Neuron (in vitro differentiated cells): ENCODE results near the gene CHST1.

Source experiments
- H2AFZ ChIP-seq: one replicate; pipeline ENCODE4 v1.6.1; 2013; ENCODE audit warnings: low read depth, mild to moderate bottlenecking, inconsistent platforms, low read length, moderate library complexity
- H3K27me3 ChIP-seq: one replicate; pipeline ENCODE4 v1.6.1; 2013; ENCODE audit warnings: low read length; ENCODE audit not compliant: insufficient read depth
- H3K36me3 ChIP-seq: one replicate; pipeline ENCODE4 v1.6.1; 2013; ENCODE audit warnings: low read length; ENCODE audit not compliant: insufficient read depth
- H3K4me1 ChIP-seq: one replicate; pipeline ENCODE4 v1.6.1; 2013; ENCODE audit warnings: low read length; ENCODE audit not compliant: insufficient read depth
- H3K4me3 ChIP-seq: 2 replicates; pipeline ENCODE4 v1.5.1; 2013; ENCODE audit warnings: mild to moderate bottlenecking, low read length, moderate library complexity
- H3K9me3 ChIP-seq: one replicate; pipeline ENCODE4 v1.6.1; 2013; ENCODE audit warnings: low read length

The CHST1 gene

GRCh38 chr11:45669956-45670355 lies 4.5 kb upstream of the CHST1 start:
- Histone ChIP-seq H3K36me3 (no peaks in the 10 kb centered on the region), H2AFZ (no peak overlapping the region), H3K4me3 (no peak overlapping the region), H3K4me1 (no peaks in the 10 kb centered on the region), H3K9me3 (no peaks in the 10 kb centered on the region), H3K27me3 (peaks cover 44% of the 10 kb centered on the region)

GRCh38 chr11:45669146-45669545 lies 3.7 kb upstream of the CHST1 start:
- Histone ChIP-seq H3K27me3 (peaks cover 52% of the 10 kb centered on the region), H3K9me3 (no peaks in the 10 kb centered on the region), H3K4me3 (no peak overlapping the region), H3K4me1 (peaks cover 6% of the 10 kb centered on the region), H3K36me3 (no peaks in the 10 kb centered on the region), H2AFZ (no peak overlapping the region)

DNA sequence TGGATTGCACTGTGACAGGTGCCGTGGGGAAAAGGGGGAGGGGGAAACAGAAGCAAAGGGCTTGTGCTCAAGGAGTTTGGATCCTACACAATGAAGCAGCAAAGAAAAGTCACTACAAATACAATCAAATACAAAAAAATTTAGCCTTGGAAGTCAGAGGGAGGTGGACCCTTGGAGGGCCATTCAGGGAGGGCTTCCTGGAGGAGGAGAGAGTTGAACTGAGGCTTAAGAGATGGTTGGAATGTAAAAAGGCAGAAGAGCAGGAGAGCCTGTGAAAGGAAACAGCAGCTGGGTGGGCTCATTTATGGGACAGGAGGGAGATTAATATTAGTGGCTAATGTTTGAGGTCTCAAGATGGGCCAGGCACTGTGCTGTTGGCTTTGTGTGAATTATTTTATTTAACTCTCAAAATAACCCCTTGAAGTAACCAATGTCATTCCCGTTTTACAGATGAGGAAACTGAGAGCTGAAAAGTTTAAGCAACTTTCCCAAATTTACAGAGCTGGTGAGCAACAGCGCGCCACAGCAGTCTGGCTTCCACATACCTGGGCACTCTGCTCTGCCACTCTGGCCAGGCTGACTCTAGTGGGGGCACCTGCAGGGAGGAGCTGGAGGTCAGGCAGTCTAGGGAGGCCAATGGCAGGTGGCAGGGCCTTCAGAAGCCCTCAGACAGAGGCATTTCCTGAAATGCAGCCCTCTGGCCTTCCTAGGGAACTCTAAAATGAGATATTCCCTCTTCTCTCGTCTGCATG lies 2.7 kb upstream of the CHST1 start:
- Histone ChIP-seq H3K9me3 (no peaks in the 10 kb centered on the region), H2AFZ (no peak overlapping the region), H3K36me3 (no peaks in the 10 kb centered on the region), H3K4me3 (no peak overlapping the region), H3K27me3 (peaks cover 63% of the 10 kb centered on the region), H3K4me1 (peaks cover 13% of the 10 kb centered on the region)

DNA sequence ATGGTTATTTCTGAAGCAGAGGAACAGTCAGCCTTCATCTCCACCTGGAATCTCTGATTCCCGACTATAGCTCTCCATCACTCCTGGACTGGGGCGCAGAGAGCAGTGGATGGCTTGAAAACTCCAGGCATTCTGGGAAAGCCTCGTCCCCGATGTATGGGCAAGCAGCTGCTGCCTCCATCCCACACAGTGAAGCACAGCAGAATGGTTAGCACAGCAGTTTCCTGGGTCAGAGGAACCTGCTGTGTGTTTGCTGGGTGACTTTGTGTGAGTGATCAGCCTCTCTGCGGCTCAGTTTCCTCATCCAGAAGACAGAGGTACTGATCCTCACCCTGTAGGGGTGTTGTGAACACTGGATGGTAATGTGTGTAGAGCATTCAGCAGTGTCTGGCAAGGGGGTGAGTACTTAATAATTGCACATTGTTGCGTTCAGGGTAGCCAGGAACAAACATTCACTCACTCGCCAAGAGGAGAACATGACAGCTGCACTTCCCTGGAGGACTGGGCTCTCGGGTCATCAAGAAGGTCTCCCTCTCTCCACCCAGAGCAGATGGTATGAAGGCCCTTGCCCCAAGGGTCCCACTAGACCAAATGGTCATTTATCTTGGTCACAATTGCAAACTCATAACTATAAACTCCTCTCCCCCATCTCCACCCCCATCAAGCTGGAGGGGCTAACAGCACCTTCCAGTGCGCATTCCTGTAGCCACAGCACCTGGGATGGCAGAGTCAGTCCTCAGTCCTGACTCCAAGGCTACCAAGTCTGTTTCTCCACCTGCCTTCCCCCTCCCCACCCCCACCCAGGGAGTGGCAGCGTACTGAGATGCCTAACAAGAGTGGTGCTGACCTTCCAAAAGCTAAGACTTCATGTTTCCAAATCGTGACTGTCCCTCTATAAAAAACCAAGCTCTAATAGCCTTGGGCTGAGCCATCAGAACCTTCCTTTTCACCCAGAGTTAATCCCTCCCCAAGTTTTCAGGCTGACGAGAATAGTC lies 1.5 kb upstream of the CHST1 start:
- Histone ChIP-seq H3K4me3 (no peak overlapping the region), H3K4me1 (peaks cover 25% of the 10 kb centered on the region), H3K27me3 (peaks cover 74% of the 10 kb centered on the region), H3K9me3 (no peaks in the 10 kb centered on the region), H2AFZ (no peak overlapping the region), H3K36me3 (no peaks in the 10 kb centered on the region)

DNA sequence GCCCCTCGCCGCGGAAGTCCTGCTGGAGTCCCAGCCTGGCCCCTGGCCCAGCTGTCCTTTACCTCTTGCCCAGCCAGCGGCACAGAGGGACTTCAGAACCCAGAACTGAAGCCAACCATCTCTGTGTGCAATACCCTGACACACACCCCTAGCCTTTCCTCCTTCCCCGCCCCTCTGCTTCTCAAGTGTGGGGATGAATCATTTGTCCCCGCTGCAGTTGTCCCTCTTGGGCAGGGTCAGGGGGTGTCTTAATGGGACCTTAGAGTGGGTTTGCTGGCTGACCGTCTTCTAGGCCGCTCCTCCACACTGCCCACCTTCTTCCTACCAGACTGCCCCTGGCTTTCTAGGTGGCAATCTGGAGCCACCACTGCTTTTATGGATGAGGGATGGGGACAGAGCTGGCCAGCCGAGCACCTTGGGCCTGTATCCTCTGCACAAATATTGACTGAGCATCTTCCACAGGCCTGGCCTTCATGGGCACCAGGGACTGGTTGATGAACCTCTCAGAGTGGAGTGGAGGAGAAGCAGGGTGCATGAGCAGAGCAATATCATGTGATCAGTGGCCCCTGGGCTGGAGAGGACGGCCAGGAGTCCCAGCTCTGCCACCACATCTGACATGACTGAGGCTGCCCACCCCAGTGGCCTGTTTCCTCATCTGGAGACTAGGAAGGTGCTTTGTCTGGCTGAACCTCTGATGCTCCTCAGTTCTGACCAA lies 668 bp upstream of the CHST1 start:
- Histone ChIP-seq H3K36me3 (no peaks in the 10 kb centered on the region), H3K27me3 (peaks cover 80% of the 10 kb centered on the region), H3K4me1 (peaks cover 28% of the 10 kb centered on the region), H2AFZ (no peak overlapping the region), H3K4me3 (no peak overlapping the region), H3K9me3 (no peaks in the 10 kb centered on the region)

DNA sequence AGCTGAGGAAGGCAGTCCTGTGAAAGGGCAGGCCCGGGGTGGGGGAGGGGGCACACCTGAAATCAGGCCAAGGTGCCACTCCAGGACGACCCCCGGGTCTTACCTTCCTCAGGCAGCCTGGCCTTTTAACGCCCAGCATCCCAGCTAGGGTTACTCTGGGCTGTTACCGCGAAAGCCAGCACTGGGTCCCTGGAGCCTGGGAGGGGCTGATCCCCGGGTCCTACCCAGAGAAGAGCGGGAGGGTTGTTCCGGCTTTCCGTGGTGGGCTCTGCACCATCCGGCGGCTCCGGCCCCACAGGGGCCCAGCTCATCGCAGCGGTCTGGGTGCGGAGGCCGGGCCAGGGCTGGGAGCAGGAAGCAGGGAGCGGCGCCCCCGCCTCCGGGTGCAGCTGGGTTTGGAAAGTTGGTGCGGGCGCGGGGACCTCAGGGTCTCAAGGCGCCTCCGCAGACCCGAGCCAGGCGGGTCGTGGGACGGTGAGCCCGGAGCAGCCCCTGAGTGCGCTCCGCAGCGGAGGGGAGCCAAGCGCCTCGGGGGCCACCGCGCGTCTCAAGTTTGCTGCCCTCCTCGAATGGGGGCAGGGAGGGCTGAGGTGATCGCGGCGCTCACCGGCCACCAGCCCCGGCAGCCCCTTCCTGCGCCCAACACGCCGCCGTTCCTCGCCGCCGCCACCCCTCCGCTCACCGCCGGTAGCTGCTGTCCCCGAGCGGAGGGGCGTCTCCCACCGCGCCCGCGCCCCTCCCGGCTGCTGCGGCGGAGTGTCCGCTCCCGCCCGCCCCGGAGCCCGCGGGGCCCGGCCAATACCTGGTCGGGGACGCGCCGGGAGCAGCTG lies 831 bp downstream of the CHST1 start:
- Histone ChIP-seq H3K9me3 (no peaks in the 10 kb centered on the region), H3K4me1 (peaks cover 28% of the 10 kb centered on the region), H2AFZ (peak overlapping the region; percentile 33), H3K36me3 (no peaks in the 10 kb centered on the region), H3K27me3 (peaks cover 81% of the 10 kb centered on the region), H3K4me3 (peak overlapping the region; percentile 29)

DNA sequence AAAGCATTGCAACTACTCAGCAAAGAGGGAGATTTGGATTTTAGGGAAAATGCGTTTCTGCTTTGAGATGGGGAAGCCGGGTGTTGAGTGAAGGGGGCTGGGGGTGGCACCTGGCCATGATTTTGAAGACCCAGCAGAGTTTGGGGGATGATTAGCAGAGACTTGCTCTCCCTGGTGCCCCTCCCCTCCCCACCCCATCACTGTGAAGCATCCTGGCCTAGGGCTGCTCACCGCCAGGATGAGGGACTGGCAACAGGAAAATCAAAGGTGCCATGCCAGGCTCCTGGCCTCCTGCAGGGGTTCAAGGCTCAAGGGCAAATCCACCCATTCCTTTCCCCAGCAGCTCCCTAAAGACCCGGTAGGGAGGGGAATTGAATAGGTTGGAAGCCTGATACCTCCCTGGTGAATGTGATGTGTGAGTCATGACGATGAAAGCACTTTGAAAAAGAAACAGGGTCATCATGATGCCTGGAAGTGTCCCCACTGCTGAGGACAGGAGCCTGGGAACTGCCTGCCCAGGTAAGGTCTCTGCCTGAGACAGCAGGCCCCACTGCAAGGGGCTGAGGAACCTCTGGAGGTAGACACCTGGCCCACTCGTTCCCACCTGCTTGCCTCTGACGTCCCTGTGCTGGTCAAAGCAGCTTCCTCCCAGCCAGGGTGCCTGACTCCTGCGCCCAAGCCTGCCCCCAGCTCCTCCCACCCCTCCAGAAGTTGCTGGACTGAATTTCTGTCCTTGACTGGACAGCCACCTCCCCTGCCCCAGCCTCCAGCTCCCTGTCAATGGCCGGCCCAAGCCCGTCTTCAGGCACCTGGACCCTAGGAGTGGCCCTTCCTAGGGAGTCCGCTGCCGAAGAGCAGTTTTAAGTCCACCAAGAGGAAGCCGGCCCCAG lies 1.7 kb downstream of the CHST1 start:
- Histone ChIP-seq H3K4me3 (no peak overlapping the region), H3K27me3 (peaks cover 81% of the 10 kb centered on the region)

GRCh38 chr11:45662665-45663485 lies 2.5 kb downstream of the CHST1 start:
- H3K36me3 ChIP-seq: no peaks in the 10 kb centered on the region
- H3K27me3 ChIP-seq: peaks cover 81% of the 10 kb centered on the region
- peaks cover 28% of the 10 kb centered on the region for H3K4me1 ChIP-seq
- H3K9me3 ChIP-seq: no peaks in the 10 kb centered on the region
- no peak overlapping the region for H2AFZ ChIP-seq
- no peak overlapping the region for H3K4me3 ChIP-seq

More for the DNA sequence above, 1.7 kb downstream of the CHST1 start:
- H3K4me1 ChIP-seq: peaks cover 28% of the 10 kb centered on the region
- no peak overlapping the region for H2AFZ ChIP-seq
- H3K9me3 ChIP-seq: no peaks in the 10 kb centered on the region
- H3K36me3 ChIP-seq: no peaks in the 10 kb centered on the region

- no peak overlapping the region for H3K4me3 ChIP-seq
- H3K36me3 ChIP-seq: no peaks in the 10 kb centered on the region
- H2AFZ ChIP-seq: no peak overlapping the region
- H3K27me3 ChIP-seq: peaks cover 81% of the 10 kb centered on the region
- H3K9me3 ChIP-seq: no peaks in the 10 kb centered on the region
- peaks cover 28% of the 10 kb centered on the region for H3K4me1 ChIP-seq
Measured at GRCh38 chr11:45662096-45662664, 3.2 kb downstream of the CHST1 start.

GRCh38 chr11:45661439-45662055 lies 3.9 kb downstream of the CHST1 start:
- Histone ChIP-seq H3K9me3 (no peaks in the 10 kb centered on the region), H3K27me3 (peaks cover 78% of the 10 kb centered on the region), H3K4me3 (no peak overlapping the region), H3K4me1 (peaks cover 28% of the 10 kb centered on the region), H3K36me3 (no peaks in the 10 kb centered on the region), H2AFZ (no peak overlapping the region)
